Astrocyte (in vitro differentiated cells and primary cell): ENCODE data around the gene ALDH16A1. TPM values are rescaled to one million over a fixed set of nuclear protein-coding genes. Genes with fewer than 3 reads are reported as not detected.
A peak's percentile ranks its signal among the peaks of the same experiment; 100 is the strongest.

Experiments
- DNase-seq: peaks from one replicate; pipeline ENCODE4 v3.0.0-alpha.2; 2010; ENCODE audit warnings: low read depth
- FAIRE-seq: peaks from 2 replicates; lab custom pipeline; 2011; peaks lifted over from hg19 to GRCh38; lab: Jason Lieb, UNC
- H2AFZ ChIP-seq: 2 replicates; pipeline ENCODE4 v1.6.0; 2012; ENCODE audit warnings: low read depth, low read length, inconsistent platforms
- H3K27ac ChIP-seq: 2 replicates; pipeline ENCODE4 v1.5.1; 2011; ENCODE audit warnings: low read depth, low read length, inconsistent platforms
- H3K27me3 ChIP-seq: 2 replicates; pipeline ENCODE4 v1.6.0; 2011; ENCODE audit warnings: low read length, inconsistent platforms; ENCODE audit not compliant: insufficient read depth
- H3K36me3 ChIP-seq: 2 replicates; pipeline ENCODE4 v1.5.1; 2011; ENCODE audit warnings: low read length, inconsistent platforms; ENCODE audit not compliant: insufficient read depth
- H3K4me1 ChIP-seq: 2 replicates; pipeline ENCODE4 v1.5.1; 2011; ENCODE audit warnings: low read length, inconsistent platforms; ENCODE audit not compliant: insufficient read depth
- H3K4me2 ChIP-seq: 2 replicates; pipeline ENCODE4 v1.6.0; 2012; ENCODE audit warnings: low read length, inconsistent platforms
- H3K4me3 ChIP-seq: 2 replicates; pipeline ENCODE4 v1.5.1; 2011; ENCODE audit warnings: low read depth, mild to moderate bottlenecking, low read length, inconsistent platforms; ENCODE audit not compliant: insufficient read depth
- H3K79me2 ChIP-seq: 2 replicates; pipeline ENCODE4 v1.6.0; 2012; ENCODE audit warnings: mild to moderate bottlenecking, low read length, inconsistent platforms; ENCODE audit not compliant: insufficient read depth
- H3K9ac ChIP-seq: 2 replicates; pipeline ENCODE4 v1.6.0; 2012; ENCODE audit warnings: mild to moderate bottlenecking, low read length, inconsistent platforms
- H3K9me3 ChIP-seq: 2 replicates; pipeline ENCODE4 v1.5.1; 2012; ENCODE audit warnings: low read depth, mild to moderate bottlenecking, low read length, inconsistent platforms; ENCODE audit not compliant: insufficient read depth
- H4K20me1 ChIP-seq: 2 replicates; pipeline ENCODE4 v1.6.0; 2012; ENCODE audit warnings: low read length, inconsistent platforms; ENCODE audit not compliant: insufficient read depth
- H3K27ac Mint-ChIP-seq: one replicate; pipeline ENCODE4 v1.8.0; 2021; ENCODE audit warnings: mild to moderate bottlenecking, mixed read lengths; ENCODE audit not compliant: unreplicated experiment
- H3K27me3 Mint-ChIP-seq: one replicate; pipeline ENCODE4 v1.8.0; 2021; ENCODE audit warnings: low read depth, mixed read lengths; ENCODE audit not compliant: unreplicated experiment
- H3K36me3 Mint-ChIP-seq: one replicate; pipeline ENCODE4 v1.8.0; 2021; ENCODE audit warnings: low read depth, mixed read lengths; ENCODE audit not compliant: unreplicated experiment
- H3K4me1 Mint-ChIP-seq: one replicate; pipeline ENCODE4 v1.8.0; 2021; ENCODE audit warnings: low read depth, mixed read lengths; ENCODE audit not compliant: unreplicated experiment
- H3K4me3 Mint-ChIP-seq: one replicate; pipeline ENCODE4 v1.8.0; 2021; ENCODE audit warnings: mild to moderate bottlenecking, moderate library complexity, mixed read lengths; ENCODE audit not compliant: unreplicated experiment
- H3K9me3 Mint-ChIP-seq: one replicate; pipeline ENCODE4 v1.8.0; 2021; ENCODE audit warnings: mild to moderate bottlenecking, mixed read lengths; ENCODE audit not compliant: unreplicated experiment
- CTCF ChIP-seq: IDR thresholded peaks from 2 replicates; pipeline ENCODE4 v1.5.1; 2011; ENCODE audit warnings: low read depth, mild to moderate bottlenecking, inconsistent platforms, low read length, moderate library complexity; ENCODE audit not compliant: insufficient read depth
- EZH2 ChIP-seq: IDR thresholded peaks from 2 replicates; pipeline ENCODE4 v1.6.1; 2012; ENCODE audit warnings: mild to moderate bottlenecking, low read length, inconsistent platforms; ENCODE audit not compliant: insufficient read depth
- total RNA-seq: library from RNA; stranded (reverse); gene quantifications from 2 replicates; pipeline ENCODE4 v1.2.1, GENCODE V29; 2021

Gene ALDH16A1
- total RNA-seq, 1 donor from 2014 or later = 13.0 TPM

- Histone ChIP-seq H3K27me3 (peaks cover 48% of the 10 kb centered on the region), H4K20me1 (no peaks in the 10 kb centered on the region), H3K4me1 (peaks cover 3% of the 10 kb centered on the region), H3K4me3 (no peak overlapping the region), H3K27ac (no peak overlapping the region), H3K4me2 (peak overlapping the region; percentile 94), H3K79me2 (no peaks in the 10 kb centered on the region), H2AFZ (no peak overlapping the region), H3K36me3 (no peaks in the 10 kb centered on the region), H3K9me3 (no peaks in the 10 kb centered on the region), H3K9ac (no peak overlapping the region)
- DNase-seq = no peak
- no peak for FAIRE-seq
- no peak overlapping the region for H3K27ac Mint-ChIP-seq
- H3K9me3 Mint-ChIP-seq = peaks cover 4% of the 10 kb centered on the region
- TF ChIP-seq EZH2 (peak; percentile 64), CTCF (no peak)
- H3K27me3 Mint-ChIP-seq = peaks cover 52% of the 10 kb centered on the region
- no peaks in the 10 kb centered on the region for H3K4me1 Mint-ChIP-seq
- peaks cover 5% of the 10 kb centered on the region for H3K36me3 Mint-ChIP-seq
- H3K4me3 Mint-ChIP-seq = peak overlapping the region; percentile 80
These were observed 11.1 kb upstream of the ALDH16A1 start for GRCh38 chr19:49441960-49442350.

DNA sequence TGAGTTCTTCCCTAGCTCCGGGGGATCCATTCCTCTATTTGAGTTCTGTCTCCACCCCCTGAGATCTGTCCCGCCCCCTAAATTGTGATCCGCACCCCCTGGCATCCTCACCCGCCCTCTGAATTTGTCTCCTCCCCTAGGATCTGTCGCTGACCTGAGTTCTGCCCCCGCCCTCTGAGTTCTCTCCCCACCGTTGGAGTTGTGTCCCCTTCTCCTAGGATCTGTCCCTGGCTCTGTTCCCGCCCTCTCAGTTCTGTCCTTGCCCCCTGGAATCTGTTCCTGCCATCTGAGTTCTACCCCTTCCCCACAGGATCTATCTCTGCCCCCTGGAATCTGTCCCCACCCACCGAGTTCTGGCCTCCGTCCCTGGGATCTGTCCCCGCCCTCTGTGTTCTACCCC, 10.7 kb upstream of the ALDH16A1 start:
- no peak overlapping the region for H2AFZ ChIP-seq
- no peak for FAIRE-seq
- Mint-ChIP-seq H3K27ac (no peak overlapping the region), H3K36me3 (peaks cover 5% of the 10 kb centered on the region), H3K4me1 (no peaks in the 10 kb centered on the region), H3K4me3 (peak overlapping the region; percentile 80), H3K9me3 (peaks cover 4% of the 10 kb centered on the region), H3K27me3 (peaks cover 49% of the 10 kb centered on the region)
- H3K4me1 ChIP-seq = peaks cover 3% of the 10 kb centered on the region
- peaks cover 47% of the 10 kb centered on the region for H3K27me3 ChIP-seq
- H3K36me3 ChIP-seq = no peaks in the 10 kb centered on the region
- no peaks in the 10 kb centered on the region for H4K20me1 ChIP-seq
- TF ChIP-seq CTCF (no peak), EZH2 (peak; percentile 28)
- no peaks in the 10 kb centered on the region for H3K79me2 ChIP-seq
- H3K4me3 ChIP-seq = peak overlapping the region; percentile 10
- no peak overlapping the region for H3K9ac ChIP-seq
- no peaks in the 10 kb centered on the region for H3K9me3 ChIP-seq
- H3K27ac ChIP-seq = no peak overlapping the region
- peak overlapping the region; percentile 94 for H3K4me2 ChIP-seq
- no peak for DNase-seq

DNA sequence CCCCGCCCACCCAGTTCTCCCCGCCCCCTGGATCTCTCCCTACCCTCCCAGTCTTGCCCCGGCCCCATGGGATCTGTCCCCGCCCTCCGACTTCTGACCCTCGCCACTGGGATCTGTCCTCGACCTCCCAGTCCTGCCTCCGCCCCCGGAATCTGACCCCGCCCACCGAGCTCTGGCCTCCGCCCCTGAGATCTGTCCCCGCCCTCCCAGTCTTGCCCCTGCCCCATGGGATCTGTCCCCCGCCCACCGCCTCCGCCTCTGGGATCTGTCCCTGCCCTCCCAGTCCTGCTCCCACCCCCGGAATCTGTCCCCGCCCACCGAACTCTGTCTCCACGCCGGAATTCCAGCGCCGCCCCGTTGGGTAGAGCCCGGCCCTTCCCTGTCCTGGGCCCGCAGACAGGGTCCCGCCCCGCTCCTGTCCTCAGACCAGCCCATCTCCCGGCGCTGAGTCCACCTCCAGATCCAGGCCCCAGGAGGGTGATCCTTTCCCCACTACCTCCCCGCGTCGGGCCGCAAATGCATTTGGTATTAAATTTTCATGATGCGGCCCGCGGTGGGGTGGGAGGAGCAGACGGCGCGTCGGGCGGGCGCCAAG, 10.2 kb upstream of the ALDH16A1 start:
- Histone ChIP-seq H3K4me1 (peaks cover 3% of the 10 kb centered on the region), H2AFZ (peak overlapping the region; percentile 94), H3K79me2 (no peaks in the 10 kb centered on the region), H4K20me1 (no peaks in the 10 kb centered on the region), H3K27me3 (peaks cover 42% of the 10 kb centered on the region), H3K4me2 (peak overlapping the region; percentile 94), H3K9ac (peak overlapping the region; percentile 79), H3K9me3 (no peaks in the 10 kb centered on the region), H3K36me3 (no peaks in the 10 kb centered on the region), H3K4me3 (peak overlapping the region; percentile 56), H3K27ac (peak overlapping the region; percentile 13)
- peak; percentile 61 for DNase-seq
- Mint-ChIP-seq H3K27ac (no peak overlapping the region), H3K9me3 (peaks cover 4% of the 10 kb centered on the region), H3K4me1 (no peaks in the 10 kb centered on the region), H3K4me3 (peak overlapping the region; percentile 80), H3K36me3 (peaks cover 5% of the 10 kb centered on the region), H3K27me3 (peaks cover 44% of the 10 kb centered on the region)
- FAIRE-seq = no peak
- TF ChIP-seq CTCF (no peak), EZH2 (no peak)
